Stimulated activated CD4-positive, alpha-beta T cell treated with anti-CD3 and anti-CD28 coated beads, Interleukin-1b, Interleukin-23, amount 100 ng/mL, for 1 hour (primary cell): ENCODE measurements around the gene FOXF1.

Experiments
- DNase-seq, 2 donors: peaks; one replicate each; pipeline ENCODE4 v3.0.0-alpha.2; 2020; ENCODE audit warnings: low read depth in 2 of 2

FOXF1 gene

GRCh38 chr16:86504315-86505184 lies 5.8 kb upstream of the FOXF1 start:
- no peak for DNase-seq

- DNase-seq: no peak
Observed at GRCh38 chr16:86505185-86505898, 5.0 kb upstream of the FOXF1 start.

GRCh38 chr16:86505899-86506864 lies 4.1 kb upstream of the FOXF1 start:
- no peak for DNase-seq

GRCh38 chr16:86507173-86508027 lies 2.9 kb upstream of the FOXF1 start:
- DNase-seq: no peak

- no peak for DNase-seq
Observed at GRCh38 chr16:86508028-86508946, 2.0 kb upstream of the FOXF1 start.

- no peak for DNase-seq
Observed at GRCh38 chr16:86508947-86509758, 1.2 kb upstream of the FOXF1 start.

- no peak for DNase-seq
Observed at GRCh38 chr16:86509759-86510464, 415 bp upstream of the FOXF1 start.

- DNase-seq: no peak
Observed at GRCh38 chr16:86511317-86512161, 1.2 kb downstream of the FOXF1 start.

- no peak for DNase-seq
Observed at GRCh38 chr16:86512301-86512859, 2.1 kb downstream of the FOXF1 start.

GRCh38 chr16:86512860-86513470 lies 2.6 kb downstream of the FOXF1 start:
- DNase-seq: no peak

- DNase-seq: no peak
Observed at GRCh38 chr16:86513471-86514277, 3.3 kb downstream of the FOXF1 start.

- no peak for DNase-seq
Observed at GRCh38 chr16:86514481-86515376, 4.4 kb downstream of the FOXF1 start.

GRCh38 chr16:86515413-86515776 lies 5.1 kb downstream of the FOXF1 start:
- no peak for DNase-seq

GRCh38 chr16:86515777-86516622 lies 5.7 kb downstream of the FOXF1 start:
- no peak for DNase-seq
